Globus pallidus (tissue), 1 donor: ENCODE data around the gene UBE2R2.
"Not testable (repeated sequence)": the region's sequence is repeated elsewhere in the genome, so short reads cannot be mapped to it uniquely, and the experiment has no call there.

Source experiments
- DNase-seq: peaks from one replicate; pipeline ENCODE4 v3.0.0-alpha.2; 2015; ENCODE audit warnings: low spot score

Gene UBE2R2

GRCh38 chr9:33799928-33800704 lies 16.8 kb upstream of the UBE2R2 start:
- no peak for DNase-seq

GRCh38 chr9:33800886-33801285 lies 16.1 kb upstream of the UBE2R2 start:
- no peak for DNase-seq

GRCh38 chr9:33801943-33802500 lies 14.9 kb upstream of the UBE2R2 start:
- DNase-seq = not testable (repeated sequence)

- DNase-seq = not testable (repeated sequence)
These were observed 12.8 kb upstream of the UBE2R2 start for GRCh38 chr9:33804196-33804595.

GRCh38 chr9:33807156-33807555 lies 9.8 kb upstream of the UBE2R2 start:
- DNase-seq = not testable (repeated sequence)

GRCh38 chr9:33808979-33809322 lies 8.0 kb upstream of the UBE2R2 start:
- not testable (repeated sequence) for DNase-seq

- no peak for DNase-seq
These were observed 7.5 kb upstream of the UBE2R2 start for GRCh38 chr9:33809506-33809905.

- peak; percentile 88 for DNase-seq
These were observed 3.0 kb upstream of the UBE2R2 start for GRCh38 chr9:33813712-33814641.

- no peak for DNase-seq
These were observed 1.2 kb upstream of the UBE2R2 start for GRCh38 chr9:33815781-33816180.

GRCh38 chr9:33817327-33818166 lies 587 bp downstream of the UBE2R2 start:
- peak; percentile 58 for DNase-seq

- DNase-seq = no peak
These were observed 1.3 kb downstream of the UBE2R2 start for GRCh38 chr9:33818167-33818846.

- DNase-seq = no peak
These were observed 2.0 kb downstream of the UBE2R2 start for GRCh38 chr9:33818847-33819500.

GRCh38 chr9:33820231-33820745 lies 3.3 kb downstream of the UBE2R2 start:
- DNase-seq = peak; percentile 69

GRCh38 chr9:33823801-33824200 lies 6.8 kb downstream of the UBE2R2 start:
- DNase-seq = no peak

GRCh38 chr9:33827285-33827684 lies 10.3 kb downstream of the UBE2R2 start:
- DNase-seq = not testable (repeated sequence)

GRCh38 chr9:33829641-33830230 lies 12.8 kb downstream of the UBE2R2 start:
- DNase-seq = not testable (repeated sequence)

GRCh38 chr9:33835625-33836260 lies 18.8 kb downstream of the UBE2R2 start:
- no peak for DNase-seq

- DNase-seq = not testable (repeated sequence)
These were observed 19.3 kb downstream of the UBE2R2 start for GRCh38 chr9:33836261-33836660.

- DNase-seq = no peak
These were observed 20.2 kb downstream of the UBE2R2 start for GRCh38 chr9:33837138-33837537.
